PC-9 (cell line): ENCODE data around the gene RASAL2. TPM values are rescaled to one million over a fixed set of nuclear protein-coding genes. Genes with fewer than 3 reads are reported as not detected.

Experiments
- BruUV-seq: library from RNA; stranded (reverse); fragments of 400-500 nt; replicated peaks from 2 replicates; lab custom pipeline; 2021; lab: Mats Ljungman, UMichigan
- CTCF ChIA-PET: fragments of 300-600 bp; sonication (Branson Sonifier 250); formaldehyde crosslinking; loops from one replicate; lab custom pipeline; 2022; ENCODE audit warnings: antibody characterized with exemption; lab: Charles Lee
- POLR2A ChIA-PET: fragments of 300-600 bp; sonication (Branson Sonifier 250); formaldehyde crosslinking; loops from one replicate; lab custom pipeline; 2022; ENCODE audit warnings: antibody characterized with exemption; ENCODE audit not compliant: unreplicated experiment; lab: Charles Lee
- DNase-seq, 2 experiments: peaks; one replicate each; pipeline versions ENCODE4 v3.0.0 to v3.0.0-alpha.2; 2015 to 2022; ENCODE audit warnings: mixed read lengths in 1 of 2
- H2AFZ ChIP-seq: fragments of 200-600 bp; sonication (generic); 2 replicates; pipeline ENCODE4 v1.8.1; 2017; ENCODE audit warnings: antibody characterized with exemption
- H3F3A ChIP-seq: fragments of 200-600 bp; sonication (generic); 2 replicates; pipeline ENCODE4 v1.8.1; 2017; ENCODE audit warnings: antibody characterized with exemption, mild to moderate bottlenecking, low read depth; ENCODE audit not compliant: insufficient read depth
- H3K27ac ChIP-seq: fragments of 200-600 bp; sonication (generic); 2 replicates; pipeline ENCODE4 v1.6.1; 2016; ENCODE audit warnings: mixed run types
- H3K27me3 ChIP-seq: fragments of 200-600 bp; sonication (generic); 2 replicates; pipeline ENCODE4 v1.6.1; 2016; ENCODE audit warnings: low read depth, mixed run types; ENCODE audit not compliant: insufficient read depth
- H3K36me3 ChIP-seq: fragments of 200-600 bp; sonication (generic); 2 replicates; pipeline ENCODE4 v1.6.1; 2016; ENCODE audit warnings: low read depth, mixed run types
- H3K4me1 ChIP-seq: fragments of 200-600 bp; sonication (generic); replicated peaks from 2 replicates; pipeline ENCODE4 v1.6.1; 2016; ENCODE audit warnings: mixed run types; ENCODE audit not compliant: insufficient read depth
- H3K4me2 ChIP-seq: fragments of 200-600 bp; sonication (generic); 2 replicates; pipeline ENCODE4 v1.6.1; 2017; ENCODE audit warnings: mixed run types
- H3K4me3 ChIP-seq: fragments of 200-600 bp; sonication (generic); 2 replicates; pipeline ENCODE4 v1.6.1; 2016; ENCODE audit warnings: mixed run types
- H3K79me2 ChIP-seq: fragments of 200-600 bp; sonication (generic); 2 replicates; pipeline ENCODE4 v1.6.1; 2017; ENCODE audit warnings: low read depth, mixed run types
- H3K9me2 ChIP-seq: fragments of 200-600 bp; sonication (generic); 2 replicates; pipeline ENCODE4 v1.8.1; 2017; ENCODE audit warnings: mild to moderate bottlenecking; ENCODE audit not compliant: insufficient read depth
- H3K9me3 ChIP-seq: fragments of 200-600 bp; sonication (generic); 2 replicates; pipeline ENCODE4 v1.8.1; 2016; ENCODE audit warnings: low read depth; ENCODE audit not compliant: insufficient read depth
- H4K20me1 ChIP-seq: fragments of 200-600 bp; sonication (generic); 2 replicates; pipeline ENCODE4 v1.8.1; 2017; ENCODE audit not compliant: insufficient read depth
- EZH2 ChIP-seq: fragments of 200-600 bp; sonication (generic); IDR thresholded peaks from 2 replicates; pipeline ENCODE4 v1.8.0; 2017; ENCODE audit warnings: antibody characterized with exemption, low read depth
- intact Hi-C: fragments of 100-400 bp; cut with micrococcal nuclease; formaldehyde crosslinking; loops from one replicate; pipeline ENCODE4 v1.10.0; 2022; ENCODE audit not compliant: unreplicated experiment
- total RNA-seq: library from RNA; stranded (reverse); gene quantifications from 2 replicates; pipeline ENCODE4 v1.2.3, GENCODE V29; 2021
- TF ChIP-seq, protein P1 (sequence below): fragments of 200-600 bp; sonication (generic); conservative IDR thresholded peaks from 2 replicates; pipeline ENCODE4 v1.6.1; 2017; ENCODE audit warnings: mixed run types, antibody characterized with exemption, mild to moderate bottlenecking, moderate library complexity

Gene RASAL2
- total RNA-seq, 1 experiment from 2014 or later: 54.1 TPM

DNA sequence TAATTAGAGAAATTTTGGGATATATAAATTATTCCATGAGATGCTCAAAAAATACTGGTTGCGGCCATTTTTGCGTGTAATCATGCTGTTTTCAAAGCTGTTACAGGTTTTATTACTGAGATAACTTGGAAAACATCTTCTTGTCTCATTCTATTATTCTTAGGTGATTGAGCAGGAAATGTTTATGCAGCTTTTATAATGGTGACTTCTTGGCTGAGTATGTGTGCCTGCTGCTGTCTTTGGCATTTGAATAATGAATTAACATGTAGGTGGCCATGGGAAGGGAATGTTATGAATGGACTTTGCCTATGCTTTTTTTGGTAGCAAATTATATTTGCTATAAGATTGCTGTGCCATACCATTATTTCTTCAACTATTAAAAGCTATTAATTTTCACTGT, 52.5 kb downstream of the RASAL2 start:
- H3K79me2 ChIP-seq: peaks cover 80% of the 10 kb centered on the region
- H3K4me3 ChIP-seq: no peak overlapping the region
- H3K9me2 ChIP-seq: 0 out of 2 replicates have a peak, but pooled peaks cover 4% of the 10 kb centered on the region
- H4K20me1 ChIP-seq: no peaks in the 10 kb centered on the region
- ChIA-PET POLR2A (no interaction called here), CTCF (no interaction called here)
- intact Hi-C loops: no loop called here
- H3K4me2 ChIP-seq: no peak overlapping the region
- H3K27me3 ChIP-seq: no peaks in the 10 kb centered on the region
- no peaks in the 10 kb centered on the region; the same call in 1 of the 2 replicates for H3K36me3 ChIP-seq
- H3K9me3 ChIP-seq: no peaks in the 10 kb centered on the region
- no TSS peak for BruUV-seq
- no peak for DNase-seq
- no peaks in the 10 kb centered on the region for H3F3A ChIP-seq
- no peak overlapping the region for H3K27ac ChIP-seq
- no peak overlapping the region for H2AFZ ChIP-seq
- TF ChIP-seq EZH2: no peak
- TF ChIP-seq, protein P1, sequence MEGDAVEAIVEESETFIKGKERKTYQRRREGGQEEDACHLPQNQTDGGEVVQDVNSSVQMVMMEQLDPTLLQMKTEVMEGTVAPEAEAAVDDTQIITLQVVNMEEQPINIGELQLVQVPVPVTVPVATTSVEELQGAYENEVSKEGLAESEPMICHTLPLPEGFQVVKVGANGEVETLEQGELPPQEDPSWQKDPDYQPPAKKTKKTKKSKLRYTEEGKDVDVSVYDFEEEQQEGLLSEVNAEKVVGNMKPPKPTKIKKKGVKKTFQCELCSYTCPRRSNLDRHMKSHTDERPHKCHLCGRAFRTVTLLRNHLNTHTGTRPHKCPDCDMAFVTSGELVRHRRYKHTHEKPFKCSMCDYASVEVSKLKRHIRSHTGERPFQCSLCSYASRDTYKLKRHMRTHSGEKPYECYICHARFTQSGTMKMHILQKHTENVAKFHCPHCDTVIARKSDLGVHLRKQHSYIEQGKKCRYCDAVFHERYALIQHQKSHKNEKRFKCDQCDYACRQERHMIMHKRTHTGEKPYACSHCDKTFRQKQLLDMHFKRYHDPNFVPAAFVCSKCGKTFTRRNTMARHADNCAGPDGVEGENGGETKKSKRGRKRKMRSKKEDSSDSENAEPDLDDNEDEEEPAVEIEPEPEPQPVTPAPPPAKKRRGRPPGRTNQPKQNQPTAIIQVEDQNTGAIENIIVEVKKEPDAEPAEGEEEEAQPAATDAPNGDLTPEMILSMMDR: no peak
- H3K4me1 ChIP-seq: 0 out of 2 replicates have a peak, but pooled peaks cover 1% of the 10 kb centered on the region

DNA sequence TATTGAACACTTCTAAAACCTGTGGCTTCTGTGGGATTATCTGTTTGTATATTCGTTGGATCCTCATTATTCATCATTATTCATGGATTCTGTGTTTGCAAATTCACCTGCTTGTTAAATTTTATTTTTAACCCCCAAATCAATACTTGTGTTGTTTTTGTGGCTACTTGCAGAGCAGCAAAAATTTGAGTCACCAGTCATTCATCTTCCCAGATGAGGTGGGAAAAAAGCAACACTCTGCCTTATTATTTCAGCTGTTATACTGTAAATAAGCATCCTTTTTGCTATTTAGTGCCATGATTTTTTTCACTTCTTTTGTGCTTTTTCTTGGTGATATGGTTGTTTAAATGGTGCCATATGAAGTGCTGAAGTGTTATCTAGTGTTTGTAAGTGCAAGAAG, 56.7 kb downstream of the RASAL2 start:
- H3K9me2 ChIP-seq: 0 out of 2 replicates have a peak, but pooled peaks cover 4% of the 10 kb centered on the region
- intact Hi-C loops: no loop called here
- no peak overlapping the region for H3K4me2 ChIP-seq
- DNase-seq: no peak
- CTCF ChIA-PET: no interaction called here
- H4K20me1 ChIP-seq: no peaks in the 10 kb centered on the region
- H3K27me3 ChIP-seq: no peaks in the 10 kb centered on the region
- no peaks in the 10 kb centered on the region for H3K9me3 ChIP-seq
- 0 out of 2 replicates have a peak, but pooled peaks cover 5% of the 10 kb centered on the region for H3K4me1 ChIP-seq
- POLR2A ChIA-PET: no interaction called here
- H3F3A ChIP-seq: no peaks in the 10 kb centered on the region
- no TSS peak for BruUV-seq
- no peak overlapping the region for H2AFZ ChIP-seq
- no peak overlapping the region for H3K27ac ChIP-seq
- peaks cover 83% of the 10 kb centered on the region for H3K79me2 ChIP-seq
- no peak for TF ChIP-seq EZH2
- TF ChIP-seq, protein P1: no peak
- H3K4me3 ChIP-seq: no peak overlapping the region
- H3K36me3 ChIP-seq: no peaks in the 10 kb centered on the region

DNA sequence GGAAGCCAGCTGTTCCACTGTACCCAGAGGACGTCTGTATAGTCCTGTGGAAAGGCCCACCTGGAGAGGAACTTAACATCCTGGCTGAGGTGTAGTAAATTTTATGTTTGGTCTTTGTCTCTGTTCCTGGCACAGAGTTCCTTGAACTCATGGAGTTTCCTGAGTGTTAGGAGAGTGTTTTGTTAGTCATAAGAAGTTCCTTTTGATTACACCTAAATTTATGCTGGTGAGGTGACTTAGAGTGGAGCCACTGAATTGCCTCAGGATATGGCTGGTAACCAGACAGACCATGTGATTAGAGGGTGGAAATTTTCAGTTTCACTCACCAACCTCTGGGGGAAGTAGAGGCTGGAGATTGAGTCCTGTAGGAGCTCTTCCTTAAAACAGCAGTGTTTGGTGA, 57.9 kb downstream of the RASAL2 start:
- Histone ChIP-seq H3K27ac (peak overlapping the region; percentile 21; the same call in 1 of the 2 replicates), H3K4me3 (no peak overlapping the region), H3K36me3 (no peaks in the 10 kb centered on the region), H3K27me3 (no peaks in the 10 kb centered on the region), H3F3A (no peaks in the 10 kb centered on the region), H3K9me3 (no peaks in the 10 kb centered on the region), H3K9me2 (0 out of 2 replicates have a peak, but pooled peaks cover 4% of the 10 kb centered on the region), H3K4me1 (0 out of 2 replicates have a peak, but pooled peaks cover 5% of the 10 kb centered on the region), H3K79me2 (peaks cover 84% of the 10 kb centered on the region), H4K20me1 (no peaks in the 10 kb centered on the region), H2AFZ (no peak overlapping the region), H3K4me2 (no peak overlapping the region)
- BruUV-seq: no TSS peak
- no peak for TF ChIP-seq EZH2
- TF ChIP-seq, protein P1: no peak
- no peak for DNase-seq
- intact Hi-C loops: no loop called here
- POLR2A ChIA-PET: interaction anchor here (0.7 kb wide), 1 partner anchor 286 kb away, joined by 9 read pairs; no protein-coding TSS in a partner anchor
- CTCF ChIA-PET: no interaction called here
